Measurements from ENCODE around the gene RXFP3. TPM values are rescaled to one million over a fixed set of nuclear protein-coding genes. Genes with fewer than 3 reads are reported as not detected.
A peak's percentile ranks its signal among the peaks of the same experiment; 100 is the strongest.

Gene RXFP3
- total and polyA plus RNA-seq, 2 of the 8 experiments (the other 6 are each of a cell fraction or from before 2014, with no cell fraction given), result 0.15 TPM; not detected in 1

DNA sequence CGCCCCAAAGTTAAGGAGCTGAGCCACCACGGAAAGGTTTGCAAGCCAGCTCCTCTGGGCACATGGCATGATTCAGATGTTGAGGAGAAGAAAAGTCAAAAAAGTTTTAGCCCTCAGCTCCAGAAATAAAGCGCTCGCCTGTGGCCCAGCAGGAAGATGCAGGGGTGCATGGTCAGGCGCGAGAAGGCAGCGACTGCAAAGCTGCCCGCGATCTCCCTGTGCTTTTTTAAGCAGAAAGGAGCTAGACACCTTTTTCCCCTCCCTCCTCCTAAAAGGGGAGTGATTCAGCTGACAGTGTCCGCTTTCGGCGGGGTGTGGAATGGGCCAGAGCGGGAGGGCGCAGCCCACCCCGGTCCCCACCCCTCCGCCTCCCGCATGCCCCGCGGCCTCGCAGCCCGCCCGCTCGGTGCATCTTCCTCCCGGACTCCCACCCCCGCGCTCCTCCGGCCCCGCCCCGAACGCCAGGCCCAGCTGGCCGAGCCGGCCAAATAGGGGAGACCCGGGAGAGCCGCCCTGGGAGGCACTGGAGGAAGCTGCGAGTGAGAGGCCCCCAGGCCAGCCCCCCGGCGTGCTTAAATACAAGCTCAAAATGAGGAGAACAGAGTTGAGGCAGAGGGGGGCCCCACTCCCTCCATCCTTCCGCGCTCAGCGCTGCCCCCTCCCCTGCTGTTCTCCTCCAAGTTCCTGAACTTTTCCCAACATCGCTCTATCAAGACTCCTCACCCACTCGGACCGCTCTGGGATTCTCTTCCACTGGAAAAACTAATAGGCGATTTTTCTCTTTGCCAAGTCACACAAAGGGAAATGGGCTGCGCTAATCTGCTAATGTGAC is 44.2 kb upstream of the RXFP3 start, which contains the start of gene ADAMTS12 (continued):
- TF ChIP-seq GTF2F1 (IDR thresholded peaks at IDR 0.05; ENCODE audit: borderline replicate concordance, low read depth, low read length) (no peak), KDM5A (IDR thresholded peaks at IDR 0.05; ENCODE audit: low read length) (no peak), RNF2 (IDR thresholded peaks at IDR 0.05; ENCODE audit: borderline replicate concordance, low read depth, low read length, missing control alignments, poor library complexity, severe bottlenecking) (no peak), SP1 (IDR thresholded peaks at IDR 0.05; ENCODE audit: low read depth, low read length) (no peak), BRCA1 (IDR thresholded peaks at IDR 0.05; ENCODE audit: low read depth, low read length) (no peak), TCF12 (IDR thresholded peaks at IDR 0.05; ENCODE audit: low read depth, low read length) (no peak), FOSL1 (IDR thresholded peaks at IDR 0.05; ENCODE audit: insufficient read depth, low read depth, low read length) (no peak), HDAC2 (IDR thresholded peaks at IDR 0.05; ENCODE audit: borderline replicate concordance in 1 of 2, low read depth in 2 of 2, low read length in 2 of 2) (0 out of 4 replicates have a peak, but pooled peaks of 1 of the 2 experiments have one; percentile 20), RBBP5 (IDR thresholded peaks at IDR 0.05; ENCODE audit: borderline replicate concordance, low read depth, low read length) (peak; percentile 35; the same call in 1 of the 2 replicates), BACH1 (IDR thresholded peaks at IDR 0.05; ENCODE audit: low read length) (no peak), POLR2A (IDR thresholded peaks at IDR 0.05; ENCODE audit: control extremely low read depth in 1 of 2, low read depth in 2 of 2, low read length in 2 of 2) (0 out of 3 replicates have a peak, but pooled peaks of 1 of the 2 experiments have one; percentile 14), EGR1 (IDR thresholded peaks at IDR 0.05; ENCODE audit: borderline replicate concordance, low read depth, low read length) (peak; percentile 38; the same call in 1 of the 2 replicates), MAX (IDR thresholded peaks at IDR 0.05) (no peak), SIX5 (IDR thresholded peaks at IDR 0.05; ENCODE audit: low read depth, low read length) (no peak), HDAC6 (IDR thresholded peaks at IDR 0.05; ENCODE audit: low read depth, low read length) (no peak), SRF (IDR thresholded peaks at IDR 0.05; ENCODE audit: low read depth, low read length) (no peak), CREB1 (IDR thresholded peaks at IDR 0.05) (no peak), EZH2 (IDR thresholded peaks at IDR 0.05; ENCODE audit: low read depth, low read length, severe bottlenecking) (no peak), CHD1 (IDR thresholded peaks at IDR 0.05; ENCODE audit: low read depth, low read length) (no peak), ASH2L (IDR thresholded peaks at IDR 0.05; ENCODE audit: low read length) (peak; percentile 54)
